ENCODE measurements around the gene DKC1. TPM values are rescaled to one million over a fixed set of nuclear protein-coding genes. Genes with fewer than 3 reads are reported as not detected.

DKC1 gene
- total RNA-seq, 1 experiment from 2014 or later: 160 TPM

- Histone ChIP-seq H3K79me1 (ENCODE audit: insufficient read depth, low read depth, low read length, poor library complexity, severe bottlenecking) (no peaks in the 10 kb centered on the region), H3K14ac (ENCODE audit: insufficient read depth, low read length) (no peak overlapping the region), H2BK5ac (ENCODE audit: insufficient read length, low read length) (no peak overlapping the region), H3K18ac (ENCODE audit: insufficient read length, low read depth, low read length) (no peak overlapping the region), H3K56ac (ENCODE audit: insufficient read length, low read depth, low read length) (no peak overlapping the region), H3K4me2 (ENCODE audit: insufficient read depth, insufficient read length, low read length) (no peak overlapping the region), H3T11ph (ENCODE audit: low read length) (no peak overlapping the region), H4K8ac (replicated peaks; ENCODE audit: insufficient read length, low read depth, low read length) (no peak overlapping the region), H4K91ac (ENCODE audit: insufficient read length, low read depth, low read length) (no peak overlapping the region), H4K20me1 (ENCODE audit: control insufficient read depth, insufficient read depth, insufficient read length) (no peaks in the 10 kb centered on the region), H2BK20ac (ENCODE audit: low read depth, low read length, poor library complexity, severe bottlenecking) (no peak overlapping the region), H2BK120ac (ENCODE audit: low read depth, low read length, poor library complexity, severe bottlenecking) (no peak overlapping the region), H3K9me3 (ENCODE audit: control insufficient read depth, low read depth, low read length) (peaks cover 38% of the 10 kb centered on the region), H3K27ac (ENCODE audit: insufficient read length, low read depth, low read length) (no peak overlapping the region), H3K23ac (ENCODE audit: insufficient read length, low read depth, low read length) (no peak overlapping the region), H4K5ac (ENCODE audit: insufficient read length, low read depth, low read length) (no peak overlapping the region), H3K4ac (ENCODE audit: low read depth, low read length) (no peak overlapping the region), H2AFZ (ENCODE audit: low read length) (no peak overlapping the region), H3K27me3 (ENCODE audit: insufficient read depth, low read length) (no peaks in the 10 kb centered on the region), H2BK15ac (ENCODE audit: low read depth, low read length) (no peak overlapping the region), H3K79me2 (ENCODE audit: insufficient read depth, low read length) (no peaks in the 10 kb centered on the region; the same call in 1 of the 2 replicates), H3K23me2 (ENCODE audit: insufficient read length, low read depth, low read length, poor library complexity, severe bottlenecking) (peaks cover 3% of the 10 kb centered on the region), H3K9ac (ENCODE audit: extremely low read depth, insufficient read length, low read length) (no peak overlapping the region), H2AK5ac (ENCODE audit: insufficient read length, low read length) (no peak overlapping the region), H2BK12ac (ENCODE audit: insufficient read length, low read depth, low read length) (no peak overlapping the region), H3K4me1 (ENCODE audit: insufficient read depth, low read length) (no peaks in the 10 kb centered on the region)
- Mint-ChIP-seq H3K9me3 (peaks cover 61 to 74% of the 10 kb centered on the region in 2 experiments), H3K27me3 (ENCODE audit: low read depth) (peaks cover under 1% of the 10 kb centered on the region; the same call in 1 of the 2 replicates), H3K4me3 (no peak overlapping the region), H3K27ac (no peak overlapping the region), H3K4me1 (peaks cover 2 to 7% of the 10 kb centered on the region in 2 experiments; a peak in 3 of 4 replicates), H3K36me3 (ENCODE audit: insufficient read depth in 1 of 3, low read depth in 3 of 3) (peaks cover 3 to 16% (median 8%) of the 10 kb centered on the region in 3 experiments; a peak in 6 of 7 replicates)
- TF ChIP-seq CTCF (conservative IDR thresholded peaks at IDR 0.05): no peak
- DNase-seq: no peak
- WGBS (ENCODE audit: extremely low coverage, insufficient read length, low lambda C conversion rate): no CpG with 5 or more reads among the region's 8 CpGs
Measured at GRCh38 chrX:154791939-154792338, 29.3 kb downstream of the DKC1 start.

Measured in H9 (cell line).